Thyroid gland (tissue), 4 donors: ENCODE measurements around the gene DGKZ. TPM values are rescaled to one million over a fixed set of nuclear protein-coding genes. Genes with fewer than 3 reads are reported as not detected.
A peak's percentile ranks its signal among the peaks of the same experiment; 100 is the strongest.

ENCODE experiments used
- DNase-seq, 2 donors: peaks; one replicate each; pipeline ENCODE4 v3.0.0-alpha.2; 2019
- H3K27ac ChIP-seq, 3 donors: fragments of 200-600 bp; sonication (generic); 1 replicate in 2 of 3; 2 replicates in 1 of 3; pipeline ENCODE4 v1.5.1; 2016 to 2019; ENCODE audit warnings: mild to moderate bottlenecking in 1 of 3, moderate library complexity in 1 of 3
- H3K27me3 ChIP-seq: fragments of 200-600 bp; sonication (generic); one replicate; pipeline ENCODE4 v1.5.1; 2019
- H3K36me3 ChIP-seq, 2 donors: fragments of 200-600 bp; sonication (generic); one replicate each; pipeline ENCODE4 v1.5.1; 2016 to 2019
- H3K4me1 ChIP-seq, 2 donors: fragments of 200-600 bp; sonication (generic); one replicate each; pipeline ENCODE4 v1.5.1; 2017 to 2019
- H3K4me3 ChIP-seq, 3 donors: fragments of 200-600 bp; sonication (generic); replicated peaks in 1 of 3; 1 replicate in 2 of 3; 2 replicates in 1 of 3; pipeline ENCODE4 v1.5.1; 2016; ENCODE audit warnings: mild to moderate bottlenecking in 1 of 3
- H3K9me3 ChIP-seq: fragments of 200-600 bp; sonication (generic); one replicate; pipeline ENCODE4 v1.5.1; 2017
- POLR2A ChIP-seq, 2 donors: fragments of 450-650 bp; IDR thresholded peaks; one replicate each; pipeline ENCODE4 v1.6.1; 2017; ENCODE audit warnings: antibody characterized with exemption in 2 of 2, mild to moderate bottlenecking in 2 of 2, moderate library complexity in 1 of 2
- WGBS, 2 donors: methylation state at CpG; one replicate each; pipeline ENCODE4 v1.1.5; 2017; 5-methylcytosine and 5-hydroxymethylcytosine counted together
- intact Hi-C: fragments of 100-400 bp; cut with DNase I; formaldehyde crosslinking; loops from one replicate; pipeline ENCODE4 v1.15.1; 2023
- total RNA-seq, 4 donors: library from RNA; depleted of rRNA; stranded (reverse); fragments of >200 nt; gene quantifications; one replicate each; pipeline ENCODE4 v1.2.3, GENCODE V29; 2016
- TF ChIP-seq, protein P1 (sequence below), 6 experiments: fragments of 200-600 bp in 3 of 6; fragments of 450-650 bp in 3 of 6; sonication (generic) in 3 of 6; IDR thresholded peaks; one replicate each; pipeline ENCODE4 v1.5.1; 2016 to 2019; ENCODE audit warnings: antibody characterized with exemption in 6 of 6, mild to moderate bottlenecking in 2 of 6, inconsistent platforms in 1 of 6, moderate library complexity in 1 of 6

DGKZ gene
- total RNA-seq, 4 donors from 2014 or later, result 29.7 to 53.5 (median 41.8) TPM

DNA sequence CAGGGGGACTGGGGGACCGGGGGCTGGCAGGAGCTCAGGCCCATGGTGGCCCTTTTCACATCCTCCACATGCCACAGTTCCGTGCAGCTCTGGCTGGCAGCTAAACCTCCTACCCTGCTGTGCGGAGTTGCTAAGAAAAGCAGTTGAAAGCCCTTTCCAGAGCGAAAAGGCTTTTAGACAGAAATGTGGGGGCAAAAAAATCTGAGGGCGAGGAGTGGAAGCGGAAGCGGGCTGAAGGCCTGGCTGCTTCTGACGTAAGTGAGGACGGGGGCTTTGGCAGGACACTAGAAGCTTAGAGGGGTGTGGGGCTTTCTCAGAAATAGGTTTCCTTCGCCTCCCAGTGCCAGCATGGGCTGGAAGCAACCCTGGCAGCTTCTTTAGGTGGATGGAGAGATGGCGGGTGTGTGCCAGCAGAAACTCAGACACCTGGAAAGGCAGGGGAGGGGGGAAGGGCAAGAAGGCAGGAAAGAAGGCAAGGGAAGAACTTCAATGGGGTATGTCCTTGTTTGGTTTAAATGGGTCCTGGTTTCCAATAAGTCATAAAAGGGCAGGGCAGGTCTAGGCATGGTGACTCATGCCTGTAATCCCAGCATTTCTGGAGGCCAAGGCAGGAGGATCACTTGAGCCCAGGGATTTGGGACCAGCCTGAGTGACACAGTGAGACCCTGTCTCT, 11.2 kb upstream of the DGKZ start:
- no peak overlapping the region for H3K27ac ChIP-seq
- H3K4me3 ChIP-seq, result no peak overlapping the region
- DNase-seq, result no peak
- peaks cover 4 to 16% of the 10 kb centered on the region in 2 donors for H3K4me1 ChIP-seq
- H3K36me3 ChIP-seq, result no peaks in the 10 kb centered on the region
- 91 to 94% methylated on average over 11 of the region's 11 CpGs for WGBS, 2 donors
- intact Hi-C loops, result no loop called here
- TF ChIP-seq, protein P1, sequence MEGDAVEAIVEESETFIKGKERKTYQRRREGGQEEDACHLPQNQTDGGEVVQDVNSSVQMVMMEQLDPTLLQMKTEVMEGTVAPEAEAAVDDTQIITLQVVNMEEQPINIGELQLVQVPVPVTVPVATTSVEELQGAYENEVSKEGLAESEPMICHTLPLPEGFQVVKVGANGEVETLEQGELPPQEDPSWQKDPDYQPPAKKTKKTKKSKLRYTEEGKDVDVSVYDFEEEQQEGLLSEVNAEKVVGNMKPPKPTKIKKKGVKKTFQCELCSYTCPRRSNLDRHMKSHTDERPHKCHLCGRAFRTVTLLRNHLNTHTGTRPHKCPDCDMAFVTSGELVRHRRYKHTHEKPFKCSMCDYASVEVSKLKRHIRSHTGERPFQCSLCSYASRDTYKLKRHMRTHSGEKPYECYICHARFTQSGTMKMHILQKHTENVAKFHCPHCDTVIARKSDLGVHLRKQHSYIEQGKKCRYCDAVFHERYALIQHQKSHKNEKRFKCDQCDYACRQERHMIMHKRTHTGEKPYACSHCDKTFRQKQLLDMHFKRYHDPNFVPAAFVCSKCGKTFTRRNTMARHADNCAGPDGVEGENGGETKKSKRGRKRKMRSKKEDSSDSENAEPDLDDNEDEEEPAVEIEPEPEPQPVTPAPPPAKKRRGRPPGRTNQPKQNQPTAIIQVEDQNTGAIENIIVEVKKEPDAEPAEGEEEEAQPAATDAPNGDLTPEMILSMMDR (IDR thresholded peaks at IDR 0.05), result no peak
- no peak for TF ChIP-seq POLR2A (IDR thresholded peaks at IDR 0.05)
- H3K9me3 ChIP-seq, result no peaks in the 10 kb centered on the region
- H3K27me3 ChIP-seq, result peaks cover 15% of the 10 kb centered on the region

DNA sequence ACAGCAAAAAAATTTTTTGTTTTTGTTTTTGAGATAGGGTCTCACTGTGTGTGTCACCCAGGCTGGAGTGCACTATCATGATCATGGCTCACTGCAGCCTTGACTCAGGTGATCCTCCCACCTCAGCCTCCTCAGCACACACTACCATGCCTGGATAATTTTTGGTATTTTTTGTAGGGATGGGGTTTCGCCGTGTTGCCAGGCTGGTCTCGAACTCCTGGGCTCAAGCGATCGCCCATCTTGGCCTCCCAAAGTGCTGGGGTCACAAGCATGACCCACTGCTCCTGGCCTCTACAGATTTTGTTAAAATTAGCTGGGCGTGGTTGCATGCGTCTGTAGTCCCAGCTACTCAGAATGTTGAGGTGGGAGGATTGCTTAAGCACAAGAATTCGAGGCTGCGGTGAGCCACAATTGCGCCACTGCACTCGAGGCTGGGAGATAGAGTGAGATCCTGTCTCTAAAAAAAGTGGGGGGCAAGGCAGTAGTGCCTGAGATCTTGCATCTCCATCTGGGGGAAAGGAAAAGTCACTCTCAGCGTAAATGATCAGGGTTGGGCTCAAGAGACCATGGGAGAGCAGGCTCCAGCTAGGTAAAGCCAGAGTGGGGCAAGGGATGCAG, 10.6 kb upstream of the DGKZ start:
- Histone ChIP-seq H3K4me1 (peaks cover 4 to 16% of the 10 kb centered on the region in 2 donors), H3K36me3 (no peaks in the 10 kb centered on the region), H3K9me3 (no peaks in the 10 kb centered on the region), H3K27ac (no peak overlapping the region), H3K27me3 (peaks cover 15% of the 10 kb centered on the region), H3K4me3 (no peak overlapping the region)
- 91 to 92% methylated on average over 12 of the region's 12 CpGs for WGBS, 2 donors
- TF ChIP-seq POLR2A (IDR thresholded peaks at IDR 0.05), result no peak
- TF ChIP-seq, protein P1 (IDR thresholded peaks at IDR 0.05), result no peak
- intact Hi-C loops, result no loop called here
- no peak for DNase-seq

DNA sequence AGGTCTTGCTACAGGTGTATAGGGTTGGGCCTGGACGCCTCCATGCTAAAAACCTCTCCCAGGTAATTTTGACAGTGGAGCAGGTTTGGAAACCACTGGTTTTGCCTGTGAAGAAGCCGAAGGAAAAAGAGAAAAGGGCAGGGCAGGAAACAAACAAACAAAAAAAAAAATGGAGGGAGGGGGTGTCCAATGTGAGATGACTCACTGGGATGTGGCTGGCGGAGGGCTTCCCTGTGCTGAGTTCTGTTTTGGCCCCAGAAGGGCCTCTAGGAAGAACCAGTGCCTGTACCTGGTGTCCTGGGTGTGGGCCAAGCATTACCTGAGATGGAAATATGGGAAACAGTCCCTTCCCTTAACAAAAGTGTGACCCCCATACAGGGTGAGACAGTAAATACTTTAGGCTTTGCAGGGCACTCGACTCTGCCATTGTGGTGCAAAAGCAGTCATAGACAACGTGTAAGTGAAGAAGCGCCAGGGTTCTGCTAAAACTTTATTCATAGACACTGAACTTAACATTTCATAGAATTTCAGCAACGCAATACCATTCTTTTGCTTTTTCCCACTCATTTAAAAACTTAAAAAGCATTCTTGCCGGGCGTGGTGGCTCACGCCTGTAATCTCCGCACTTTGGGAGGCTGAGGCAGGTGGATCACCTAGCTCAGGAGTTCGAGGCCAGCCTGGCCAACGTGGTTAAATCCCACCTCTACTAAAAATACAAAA, 9.5 kb upstream of the DGKZ start:
- no peak overlapping the region for H3K4me3 ChIP-seq
- 79 to 87% methylated on average over 13 of the region's 13 CpGs for WGBS, 2 donors
- no peaks in the 10 kb centered on the region for H3K9me3 ChIP-seq
- H3K4me1 ChIP-seq, result peaks cover 0 to 10% of the 10 kb centered on the region in 2 donors
- intact Hi-C loops, result no loop called here
- no peak for TF ChIP-seq POLR2A (IDR thresholded peaks at IDR 0.05)
- TF ChIP-seq, protein P1 (IDR thresholded peaks at IDR 0.05), result no peak
- no peaks in the 10 kb centered on the region for H3K36me3 ChIP-seq
- H3K27me3 ChIP-seq, result peaks cover 9% of the 10 kb centered on the region
- no peak overlapping the region for H3K27ac ChIP-seq
- no peak for DNase-seq

DNA sequence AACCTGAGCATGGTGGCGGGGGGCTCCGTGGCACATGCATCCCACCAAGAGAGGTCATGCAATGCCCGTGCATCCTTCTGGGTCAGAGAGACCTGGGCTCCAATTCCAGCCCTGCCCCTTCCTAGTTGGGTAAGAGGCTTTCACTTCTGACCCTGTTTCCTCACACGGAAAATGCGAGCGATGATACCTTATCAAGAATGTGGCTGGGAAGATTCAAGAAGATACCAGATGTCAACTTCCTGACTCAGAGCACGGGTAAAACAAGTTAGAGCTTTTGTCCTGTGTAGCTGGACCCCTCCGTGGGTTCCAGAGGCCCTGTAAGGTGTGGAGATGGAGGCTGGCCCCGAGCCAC, 8.7 kb upstream of the DGKZ start:
- TF ChIP-seq, protein P1 (IDR thresholded peaks at IDR 0.05), result no peak
- no peak for TF ChIP-seq POLR2A (IDR thresholded peaks at IDR 0.05)
- no peaks in the 10 kb centered on the region for H3K9me3 ChIP-seq
- peak overlapping the region in 2 of 3 donors; percentile 11 to 44 for H3K27ac ChIP-seq
- intact Hi-C loops, result no loop called here
- DNase-seq, result no peak
- peaks cover 0 to 2% of the 10 kb centered on the region in 2 donors for H3K4me1 ChIP-seq
- no peaks in the 10 kb centered on the region for H3K36me3 ChIP-seq
- H3K4me3 ChIP-seq, result no peak overlapping the region
- peaks cover 4% of the 10 kb centered on the region for H3K27me3 ChIP-seq
- WGBS, 2 donors, result 49 to 53% methylated on average over 6 to 9 of the region's 9 CpGs
